ENCODE results near the gene TSPAN13.

DNA sequence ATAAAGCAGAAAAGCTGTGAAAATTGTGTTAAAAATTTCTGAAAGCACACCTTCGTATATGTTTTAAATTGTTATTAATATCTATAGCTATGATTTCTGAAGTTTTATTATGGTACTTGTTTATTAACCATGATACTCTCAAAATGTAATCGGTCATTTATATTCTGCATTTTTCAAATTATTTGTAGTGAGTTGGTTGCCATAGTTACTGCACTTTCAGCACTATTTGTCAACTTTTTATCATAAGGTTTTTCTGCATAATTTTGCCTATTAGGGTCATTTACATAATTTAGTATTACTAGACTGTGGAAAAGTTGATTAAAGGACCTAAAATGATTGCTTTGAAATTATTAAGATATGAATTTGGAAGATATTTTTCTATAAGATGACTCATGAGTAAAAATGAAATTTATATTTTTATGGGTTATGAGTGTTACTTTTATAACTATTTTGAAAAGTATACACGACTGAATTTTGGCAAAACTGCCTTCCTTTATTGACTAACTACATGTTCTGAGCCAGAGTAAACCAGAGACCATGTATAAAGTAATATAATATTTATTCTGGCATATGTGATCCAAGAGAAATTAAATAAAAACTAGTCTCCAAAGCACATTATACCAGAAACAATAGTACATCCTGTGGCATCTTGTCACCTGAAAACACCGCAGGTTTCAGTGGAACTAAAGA lies 59.1 kb downstream of the TSPAN13 start:
- TF ChIP-seq, protein P1, sequence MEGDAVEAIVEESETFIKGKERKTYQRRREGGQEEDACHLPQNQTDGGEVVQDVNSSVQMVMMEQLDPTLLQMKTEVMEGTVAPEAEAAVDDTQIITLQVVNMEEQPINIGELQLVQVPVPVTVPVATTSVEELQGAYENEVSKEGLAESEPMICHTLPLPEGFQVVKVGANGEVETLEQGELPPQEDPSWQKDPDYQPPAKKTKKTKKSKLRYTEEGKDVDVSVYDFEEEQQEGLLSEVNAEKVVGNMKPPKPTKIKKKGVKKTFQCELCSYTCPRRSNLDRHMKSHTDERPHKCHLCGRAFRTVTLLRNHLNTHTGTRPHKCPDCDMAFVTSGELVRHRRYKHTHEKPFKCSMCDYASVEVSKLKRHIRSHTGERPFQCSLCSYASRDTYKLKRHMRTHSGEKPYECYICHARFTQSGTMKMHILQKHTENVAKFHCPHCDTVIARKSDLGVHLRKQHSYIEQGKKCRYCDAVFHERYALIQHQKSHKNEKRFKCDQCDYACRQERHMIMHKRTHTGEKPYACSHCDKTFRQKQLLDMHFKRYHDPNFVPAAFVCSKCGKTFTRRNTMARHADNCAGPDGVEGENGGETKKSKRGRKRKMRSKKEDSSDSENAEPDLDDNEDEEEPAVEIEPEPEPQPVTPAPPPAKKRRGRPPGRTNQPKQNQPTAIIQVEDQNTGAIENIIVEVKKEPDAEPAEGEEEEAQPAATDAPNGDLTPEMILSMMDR (IDR thresholded peaks at IDR 0.05), result no peak
- no peak for TF ChIP-seq POLR2A (IDR thresholded peaks at IDR 0.05)
- TF ChIP-seq POLR2AphosphoS5 (IDR thresholded peaks at IDR 0.05), result peak; percentile 75
